Activated naive CD4-positive, alpha-beta T cell treated with anti-CD3 and anti-CD28 coated beads, Interleukin-2, amount 10 ng/mL, durations not matched to agents 7 days and 5 days (primary cell): ENCODE data around the gene ACOT2.
"Not testable (repeated sequence)": the region's sequence is repeated elsewhere in the genome, so short reads cannot be mapped to it uniquely, and the experiment has no call there.

Source experiments
- CTCF ChIA-PET: fragments of 350-600 bp; sonication (Branson Sonifier 250); formaldehyde crosslinking; loops from one replicate; lab custom pipeline; 2021; ENCODE audit warnings: antibody characterized with exemption; lab: Charles Lee
- DNase-seq: peaks from one replicate; pipeline ENCODE4 v3.0.0-alpha.2; 2020
- H3K27ac Mint-ChIP-seq: one replicate; pipeline ENCODE4 v1.8.0; 2021; ENCODE audit warnings: mild to moderate bottlenecking, moderate library complexity, mixed read lengths
- H3K27me3 Mint-ChIP-seq: one replicate; pipeline ENCODE4 v1.8.0; 2021; ENCODE audit warnings: mild to moderate bottlenecking, mixed read lengths
- H3K36me3 Mint-ChIP-seq: one replicate; pipeline ENCODE4 v1.8.0; 2021; ENCODE audit warnings: mixed read lengths
- H3K4me1 Mint-ChIP-seq: one replicate; pipeline ENCODE4 v1.8.0; 2021; ENCODE audit warnings: mixed read lengths
- H3K4me3 Mint-ChIP-seq: one replicate; pipeline ENCODE4 v1.8.0; 2021; ENCODE audit warnings: mild to moderate bottlenecking, moderate library complexity, mixed read lengths
- H3K9me3 Mint-ChIP-seq: one replicate; pipeline ENCODE4 v1.8.0; 2021; ENCODE audit warnings: mixed read lengths

Gene ACOT2

DNA sequence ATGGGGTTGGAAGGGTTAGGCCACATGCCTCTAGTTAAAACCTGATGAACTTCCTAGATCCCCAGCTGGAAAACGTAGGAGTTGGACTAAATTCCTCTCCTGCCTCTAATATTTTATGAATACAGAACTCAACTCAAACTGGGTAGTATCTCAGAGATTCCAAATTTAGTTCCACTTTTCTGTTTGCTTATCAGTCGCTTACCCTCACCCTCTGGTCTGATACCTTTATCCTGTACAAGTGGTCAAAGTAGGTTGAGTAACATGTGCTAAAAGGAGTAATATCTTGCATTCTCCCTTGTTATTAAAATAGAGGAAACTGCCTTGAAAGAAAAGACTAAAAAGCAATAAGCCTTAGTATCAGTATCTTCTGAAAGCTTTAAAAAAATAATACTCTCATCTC, 11.8 kb upstream of the ACOT2 start:
- H3K27me3 Mint-ChIP-seq, H3K27ac Mint-ChIP-seq, H3K4me1 Mint-ChIP-seq, H3K4me3 Mint-ChIP-seq, H3K9me3 Mint-ChIP-seq, CTCF ChIA-PET, H3K36me3 Mint-ChIP-seq, DNase-seq: not testable (repeated sequence)

DNA sequence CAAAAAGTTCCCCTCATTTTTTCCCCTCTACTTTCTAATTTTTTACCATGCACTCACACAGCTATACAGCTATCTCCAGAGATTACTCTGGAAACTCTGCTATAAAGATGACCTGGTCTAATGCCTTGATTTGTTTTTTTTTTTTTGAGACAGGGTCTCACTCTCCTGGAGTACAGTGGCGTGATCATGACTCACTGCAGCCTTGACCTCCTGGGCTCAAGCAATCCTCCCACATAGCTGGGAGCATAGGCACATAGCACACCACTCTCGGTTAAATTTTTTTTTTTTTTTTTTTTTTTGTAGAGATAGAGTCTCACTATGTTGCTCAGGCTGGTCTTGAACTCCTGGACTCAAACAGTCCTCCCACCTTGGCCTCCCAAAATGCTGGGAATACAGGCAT, 10.8 kb upstream of the ACOT2 start:
- H3K4me1 Mint-ChIP-seq, CTCF ChIA-PET, H3K36me3 Mint-ChIP-seq, H3K9me3 Mint-ChIP-seq, H3K4me3 Mint-ChIP-seq, H3K27me3 Mint-ChIP-seq, DNase-seq, H3K27ac Mint-ChIP-seq: not testable (repeated sequence)

DNA sequence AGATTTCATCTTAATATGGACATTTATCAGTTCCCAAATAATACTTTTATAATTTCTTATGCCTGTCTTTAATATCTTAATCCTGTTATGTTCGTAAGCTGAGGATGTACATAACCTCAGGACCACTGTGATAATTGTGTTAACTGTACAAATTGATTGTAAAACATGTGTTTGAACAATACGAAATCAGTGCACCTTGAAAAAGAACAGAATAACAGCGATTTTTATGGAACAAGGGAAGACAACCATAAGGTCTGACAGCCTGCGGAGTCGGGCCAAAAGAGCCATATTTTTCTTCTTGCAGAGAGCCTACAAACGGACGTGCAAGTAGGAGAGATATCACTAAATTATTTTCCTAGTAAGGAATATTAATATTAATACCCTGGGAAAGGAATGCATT, 6.8 kb upstream of the ACOT2 start:
- H3K27me3 Mint-ChIP-seq, DNase-seq, H3K9me3 Mint-ChIP-seq, CTCF ChIA-PET, H3K27ac Mint-ChIP-seq, H3K4me3 Mint-ChIP-seq: not testable (repeated sequence)
- H3K36me3 Mint-ChIP-seq, result peaks cover 23% of the 10 kb centered on the region
- H3K4me1 Mint-ChIP-seq, result peaks cover 15% of the 10 kb centered on the region

DNA sequence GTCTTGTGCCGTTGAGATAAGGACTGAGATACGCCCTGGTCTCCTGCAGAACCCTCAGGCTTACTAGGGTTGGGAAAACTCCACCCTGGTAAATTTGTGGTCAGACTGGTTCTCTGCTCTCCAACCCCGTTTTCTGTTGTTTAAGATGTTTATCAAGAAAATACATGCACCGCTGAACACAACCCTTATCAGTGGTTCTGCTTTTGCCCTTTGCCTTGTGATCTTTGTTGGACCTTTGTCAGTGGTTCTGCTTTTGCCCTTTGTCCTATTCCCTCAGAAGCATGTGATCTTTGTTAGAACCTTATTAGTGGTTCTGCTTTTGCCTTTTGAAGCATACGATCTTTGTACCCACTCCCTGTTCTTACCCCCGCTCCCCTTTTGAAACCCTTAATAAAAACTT, 6.3 kb upstream of the ACOT2 start:
- peaks cover 27% of the 10 kb centered on the region for H3K36me3 Mint-ChIP-seq
- H3K27ac Mint-ChIP-seq, H3K27me3 Mint-ChIP-seq, CTCF ChIA-PET, H3K4me3 Mint-ChIP-seq, DNase-seq: not testable (repeated sequence)
- H3K9me3 Mint-ChIP-seq, result peaks cover 11% of the 10 kb centered on the region
- peaks cover 19% of the 10 kb centered on the region for H3K4me1 Mint-ChIP-seq

DNA sequence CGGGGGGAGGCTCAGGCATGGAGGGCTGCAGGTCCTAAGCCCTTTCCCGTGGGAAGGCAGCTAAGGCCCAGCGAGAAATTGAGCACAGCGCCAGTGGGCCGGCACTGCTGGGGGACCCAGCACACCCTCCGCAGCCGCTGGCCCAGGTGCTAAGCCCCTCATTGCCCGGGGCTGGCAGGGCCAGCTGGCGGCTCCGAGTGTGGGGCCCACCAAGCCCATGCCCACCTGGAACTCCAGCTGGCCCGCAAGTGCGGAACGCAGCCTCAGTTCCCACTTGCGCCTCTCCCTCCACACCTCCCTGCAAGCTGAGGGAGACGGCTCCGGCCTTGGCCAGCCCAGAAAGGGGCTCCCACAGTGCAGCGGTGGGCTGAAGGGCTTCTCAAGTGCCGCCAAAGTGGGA, 2.6 kb upstream of the ACOT2 start:
- peaks cover 32% of the 10 kb centered on the region for H3K36me3 Mint-ChIP-seq
- H3K9me3 Mint-ChIP-seq, result peaks cover 11% of the 10 kb centered on the region
- H3K27me3 Mint-ChIP-seq, H3K27ac Mint-ChIP-seq, DNase-seq, CTCF ChIA-PET, H3K4me3 Mint-ChIP-seq: not testable (repeated sequence)
- H3K4me1 Mint-ChIP-seq, result peaks cover 45% of the 10 kb centered on the region

DNA sequence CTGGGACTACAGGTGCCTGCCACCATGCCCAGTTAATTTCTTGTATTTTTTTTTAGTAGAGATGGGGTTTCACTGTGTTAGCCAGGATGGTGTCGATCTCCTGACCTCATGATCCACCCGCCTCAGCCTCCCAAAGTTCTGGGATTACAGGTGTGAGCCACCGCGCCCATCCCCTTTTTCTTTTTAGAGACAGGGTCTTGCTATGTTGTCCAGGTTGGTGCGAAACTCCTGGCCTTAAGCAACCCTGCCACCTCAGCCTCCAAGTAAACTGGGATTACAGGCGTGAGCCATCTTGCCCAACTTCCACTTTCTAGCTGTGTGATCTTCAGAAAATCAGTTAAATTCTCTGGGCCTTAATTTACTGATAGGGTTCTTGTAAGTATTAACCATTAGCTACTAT, 2.1 kb upstream of the ACOT2 start:
- CTCF ChIA-PET, result interaction anchor here (1.2 kb wide), 1 partner anchor 146 kb away, joined by 3 read pairs; no protein-coding TSS in a partner anchor
- not testable (repeated sequence) for DNase-seq, H3K27me3 Mint-ChIP-seq, H3K27ac Mint-ChIP-seq
- H3K4me1 Mint-ChIP-seq, result peaks cover 45% of the 10 kb centered on the region
- H3K36me3 Mint-ChIP-seq, result peaks cover 32% of the 10 kb centered on the region
- peaks cover 11% of the 10 kb centered on the region for H3K9me3 Mint-ChIP-seq
- peak overlapping the region; percentile 26 for H3K4me3 Mint-ChIP-seq

DNA sequence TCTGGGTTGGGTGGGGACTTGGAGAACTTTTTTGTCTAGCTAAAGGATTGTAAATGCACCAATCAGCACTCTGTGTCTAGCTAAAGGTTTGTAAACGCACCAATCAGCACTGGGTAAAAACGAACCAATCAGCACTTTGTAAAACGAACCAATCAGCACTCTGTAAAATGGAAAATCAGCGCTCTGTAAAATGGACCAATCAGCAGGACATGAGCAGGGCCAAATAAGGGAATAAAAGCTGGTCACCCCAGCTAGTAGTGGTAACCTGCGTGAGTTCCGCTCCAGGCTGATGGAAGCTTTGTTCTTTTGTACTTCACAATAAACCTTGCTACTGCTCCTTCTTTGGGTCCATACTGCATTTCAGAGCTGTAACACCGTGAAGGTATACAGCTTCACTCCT, 1.7 kb upstream of the ACOT2 start:
- Mint-ChIP-seq H3K9me3 (peaks cover 9% of the 10 kb centered on the region), H3K27ac (no peak overlapping the region), H3K36me3 (peaks cover 33% of the 10 kb centered on the region), H3K4me1 (peaks cover 47% of the 10 kb centered on the region), H3K4me3 (peak overlapping the region; percentile 80), H3K27me3 (no peaks in the 10 kb centered on the region)
- no peak for DNase-seq
- CTCF ChIA-PET, result interaction anchor here (1.2 kb wide), 1 partner anchor 146 kb away, joined by 3 read pairs; no protein-coding TSS in a partner anchor

DNA sequence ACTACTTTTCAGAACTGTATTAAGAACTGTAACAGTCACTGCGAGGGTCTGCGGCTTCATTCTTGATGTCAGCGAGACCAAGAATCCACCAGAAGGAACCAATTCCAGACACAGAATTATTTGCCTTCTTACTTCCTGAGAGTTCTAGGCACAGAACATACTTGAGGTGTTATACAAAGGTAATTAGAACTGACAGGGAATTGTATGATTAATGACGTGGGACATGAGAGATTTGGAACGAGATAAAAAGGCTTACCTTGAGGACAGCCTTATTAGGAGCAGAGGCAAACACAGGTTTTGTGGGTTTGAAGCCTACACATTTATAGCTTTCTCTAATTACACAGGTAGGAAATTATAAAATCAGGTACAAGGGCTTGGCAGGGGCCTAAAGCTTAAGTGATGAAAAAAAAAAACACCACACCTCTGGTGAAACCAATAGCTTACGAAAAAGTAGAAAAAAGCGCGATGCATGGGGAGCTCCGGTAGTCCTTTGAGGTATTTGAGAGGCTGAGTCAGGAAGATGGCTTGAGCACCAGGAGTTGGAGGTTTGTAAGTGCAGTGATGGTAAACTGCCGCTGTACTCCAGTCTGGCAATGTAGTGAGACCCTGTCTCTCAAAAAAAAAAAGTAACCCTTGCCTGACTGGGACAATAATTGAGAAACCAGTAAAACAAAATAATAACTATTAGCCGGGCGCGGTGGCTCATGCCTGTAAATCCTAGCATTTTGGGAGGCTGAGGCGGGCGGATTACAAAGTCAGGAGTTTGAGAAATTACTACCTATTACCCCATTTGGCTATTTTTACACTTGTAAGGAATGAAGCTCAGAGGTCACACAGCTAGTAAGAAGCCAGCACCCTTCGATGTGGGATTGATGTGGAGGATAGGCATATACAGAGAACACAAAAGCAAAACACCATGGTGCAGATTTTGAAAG, 795 bp upstream of the ACOT2 start:
- Mint-ChIP-seq H3K4me1 (peaks cover 47% of the 10 kb centered on the region), H3K27ac (peak overlapping the region; percentile 93), H3K4me3 (peak overlapping the region; percentile 80), H3K27me3 (no peaks in the 10 kb centered on the region), H3K9me3 (peaks cover 3% of the 10 kb centered on the region), H3K36me3 (peaks cover 32% of the 10 kb centered on the region)
- no peak for DNase-seq
- CTCF ChIA-PET, result interaction anchor here (0.7 to 3.0 kb wide), 7 partner anchors 41 to 161 kb away, joined by 3 to 48 read pairs (median 3); no protein-coding TSS in a partner anchor

DNA sequence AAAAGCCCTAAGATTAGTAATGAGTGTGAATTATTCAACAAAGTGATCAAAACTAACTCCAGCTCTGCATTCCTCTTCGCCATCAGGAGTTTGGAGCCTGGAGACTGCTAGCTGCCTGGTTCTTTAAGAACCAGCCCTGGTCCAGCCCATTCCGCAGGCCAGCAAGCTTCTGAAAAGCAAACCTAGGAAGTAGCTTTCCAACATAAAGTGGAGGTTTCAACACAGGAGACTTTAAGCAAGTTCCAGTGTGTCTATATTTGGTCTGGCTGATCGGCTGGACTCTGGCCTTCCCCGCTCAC, 178 bp upstream of the ACOT2 start:
- not testable (repeated sequence) for DNase-seq, H3K9me3 Mint-ChIP-seq, H3K27me3 Mint-ChIP-seq
- Mint-ChIP-seq H3K4me1 (peaks cover 47% of the 10 kb centered on the region), H3K36me3 (peaks cover 35% of the 10 kb centered on the region), H3K27ac (peak overlapping the region; percentile 93), H3K4me3 (peak overlapping the region; percentile 80)
- CTCF ChIA-PET, result interaction anchor here (0.7 to 3.0 kb wide), 7 partner anchors 42 to 160 kb away, joined by 3 to 48 read pairs (median 3); partner anchors contain the start of gene ACOT6

DNA sequence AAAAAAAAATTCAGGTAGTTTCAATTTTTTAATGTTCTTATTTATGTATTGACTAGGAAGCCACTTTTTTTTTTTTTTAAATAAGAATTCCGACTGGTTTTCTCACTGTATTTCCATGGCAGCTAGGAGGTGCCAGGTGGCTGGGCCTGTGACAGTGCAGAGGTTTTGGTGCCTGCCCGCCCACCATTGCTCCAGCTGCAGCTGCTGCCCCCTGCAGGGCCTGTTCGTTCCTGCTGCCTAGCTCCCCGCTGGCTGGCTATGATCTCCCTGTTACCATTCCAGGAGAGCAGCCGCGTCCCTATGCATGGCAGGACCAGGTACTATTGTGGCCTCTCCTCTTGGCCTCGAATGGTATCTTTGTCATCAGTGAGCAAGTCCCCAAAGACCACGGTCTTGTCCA, 1.9 kb downstream of the ACOT2 start:
- not testable (repeated sequence) for H3K9me3 Mint-ChIP-seq, H3K27ac Mint-ChIP-seq, H3K27me3 Mint-ChIP-seq
- Mint-ChIP-seq H3K4me1 (peaks cover 39% of the 10 kb centered on the region), H3K36me3 (peaks cover 30% of the 10 kb centered on the region), H3K4me3 (peak overlapping the region; percentile 33)
- CTCF ChIA-PET, result interaction anchor here (0.6 to 3.0 kb wide), 17 partner anchors 9 to 276 kb away, joined by 3 to 48 read pairs (median 4); partner anchors contain the start of gene ACOT6
- DNase-seq, result peak; percentile 75

DNA sequence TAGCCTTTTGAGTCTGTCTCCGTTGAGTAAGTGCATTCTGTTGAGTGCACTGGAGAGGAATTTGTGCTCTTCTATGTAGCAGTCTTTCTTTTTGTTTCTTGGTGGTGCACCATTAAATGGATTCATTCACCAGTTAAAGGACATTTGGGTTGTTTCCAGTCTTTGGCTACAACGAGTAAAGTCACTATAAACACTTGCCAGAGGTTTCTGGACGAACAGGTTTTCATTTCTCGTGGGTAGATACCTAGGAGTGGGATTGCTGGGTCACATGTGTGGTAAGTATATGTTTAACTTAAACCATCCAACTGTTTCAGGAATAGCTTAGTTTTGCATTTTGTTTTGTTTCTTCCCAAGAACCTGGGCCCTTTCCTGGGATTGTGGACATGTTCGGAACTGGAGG, 4.0 kb downstream of the ACOT2 start:
- H3K9me3 Mint-ChIP-seq, H3K27ac Mint-ChIP-seq, H3K4me3 Mint-ChIP-seq, CTCF ChIA-PET, H3K27me3 Mint-ChIP-seq, DNase-seq: not testable (repeated sequence)
- H3K4me1 Mint-ChIP-seq, result peaks cover 25% of the 10 kb centered on the region
- H3K36me3 Mint-ChIP-seq, result peaks cover 25% of the 10 kb centered on the region

DNA sequence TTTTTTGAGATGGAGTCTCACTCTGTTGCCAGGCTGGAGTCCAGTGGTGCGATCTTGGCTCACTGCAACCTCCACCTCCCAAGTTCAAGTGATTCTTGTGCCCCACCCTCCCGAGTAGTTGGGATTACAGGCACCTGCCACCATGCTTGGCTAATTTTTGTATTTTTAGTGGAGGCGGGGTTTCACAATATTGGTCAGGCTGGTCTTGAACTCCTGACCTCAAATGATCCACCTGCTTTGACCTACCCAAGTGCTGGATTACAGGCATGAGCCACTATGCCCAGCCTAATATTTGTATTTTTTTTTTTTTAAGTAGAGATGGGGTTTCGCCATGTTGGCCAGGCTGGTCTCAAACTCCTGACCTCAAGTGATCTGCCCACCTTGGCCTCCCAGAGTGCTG, 4.7 kb downstream of the ACOT2 start:
- peaks cover 20% of the 10 kb centered on the region for H3K36me3 Mint-ChIP-seq
- peaks cover 18% of the 10 kb centered on the region for H3K4me1 Mint-ChIP-seq
- CTCF ChIA-PET, H3K27me3 Mint-ChIP-seq, H3K4me3 Mint-ChIP-seq, H3K9me3 Mint-ChIP-seq, DNase-seq, H3K27ac Mint-ChIP-seq: not testable (repeated sequence)

DNA sequence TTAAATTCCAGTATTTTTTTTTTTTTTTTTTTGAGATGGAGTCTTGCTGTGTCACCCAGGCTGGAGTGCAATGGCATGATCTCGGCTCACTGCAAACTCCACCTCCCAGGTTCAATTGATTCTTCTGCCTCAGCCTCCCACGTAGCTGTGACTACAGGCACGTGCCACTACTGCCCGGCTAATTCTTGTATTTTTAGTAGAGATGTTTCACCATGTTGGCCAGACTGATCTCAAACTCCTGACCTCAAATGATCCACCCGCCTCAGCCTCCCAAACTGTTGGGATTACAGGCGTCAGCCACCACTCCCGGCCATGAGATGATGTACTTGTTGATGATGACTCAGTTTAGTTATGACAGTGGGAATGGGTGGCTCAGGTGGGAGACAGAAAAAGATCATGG, 5.2 kb downstream of the ACOT2 start:
- H3K9me3 Mint-ChIP-seq, DNase-seq, CTCF ChIA-PET, H3K4me3 Mint-ChIP-seq, H3K27ac Mint-ChIP-seq, H3K27me3 Mint-ChIP-seq: not testable (repeated sequence)
- H3K36me3 Mint-ChIP-seq, result peaks cover 20% of the 10 kb centered on the region
- H3K4me1 Mint-ChIP-seq, result peaks cover 14% of the 10 kb centered on the region

DNA sequence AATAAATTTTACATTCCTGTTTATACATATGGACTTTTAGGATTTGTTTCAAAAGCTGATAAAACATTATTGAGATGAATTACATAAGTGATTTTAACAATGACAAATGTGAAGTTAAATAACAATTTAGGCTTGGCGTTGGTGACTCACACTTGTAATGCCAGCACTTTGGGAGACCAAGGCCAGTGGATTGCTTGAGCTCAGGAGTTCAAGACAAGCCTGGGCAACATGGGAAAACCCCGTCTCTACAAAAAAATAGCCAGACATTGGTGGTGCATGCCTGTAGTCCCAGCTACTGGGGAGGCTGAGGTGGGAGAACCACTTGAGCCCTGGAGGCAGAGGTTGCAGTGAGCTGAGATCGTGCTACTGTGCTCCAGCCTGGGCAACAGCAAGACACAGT, 7.4 kb downstream of the ACOT2 start:
- no peak overlapping the region for H3K27ac Mint-ChIP-seq
- CTCF ChIA-PET, result no interaction called here
- DNase-seq, result no peak
- peaks cover 2% of the 10 kb centered on the region for H3K4me1 Mint-ChIP-seq
- H3K36me3 Mint-ChIP-seq, result peaks cover 23% of the 10 kb centered on the region
- H3K4me3 Mint-ChIP-seq, result no peak overlapping the region
- no peaks in the 10 kb centered on the region for H3K9me3 Mint-ChIP-seq
- H3K27me3 Mint-ChIP-seq, result no peaks in the 10 kb centered on the region

DNA sequence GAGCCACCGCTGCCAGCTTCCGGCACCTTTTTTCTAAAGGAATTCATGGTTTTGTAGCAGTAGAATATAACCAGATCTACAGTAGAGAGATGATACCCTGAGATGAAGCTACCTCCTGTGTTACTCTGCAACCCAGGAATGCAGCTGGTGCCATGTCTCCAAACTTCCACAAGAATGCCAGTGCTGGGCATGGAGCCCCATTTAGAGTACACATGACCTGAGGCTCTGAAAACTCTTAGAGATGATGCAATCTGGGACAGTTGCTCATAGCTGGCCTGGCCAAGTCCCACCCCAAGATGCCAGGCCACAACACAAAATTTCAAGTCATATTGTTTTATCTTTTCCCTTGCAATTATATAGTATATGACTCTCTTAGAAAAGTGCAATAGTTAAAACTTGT, 8.2 kb downstream of the ACOT2 start:
- H3K9me3 Mint-ChIP-seq, H3K4me3 Mint-ChIP-seq, H3K27ac Mint-ChIP-seq, H3K27me3 Mint-ChIP-seq, DNase-seq, H3K4me1 Mint-ChIP-seq: not testable (repeated sequence)
- CTCF ChIA-PET, result interaction anchor here (0.8 kb wide), 1 partner anchor 69 kb away, joined by 3 read pairs; no protein-coding TSS in a partner anchor
- peaks cover 22% of the 10 kb centered on the region for H3K36me3 Mint-ChIP-seq
